WTC11 (cell line): ENCODE results near the gene KBTBD13. TPM values are rescaled to one million over a fixed set of nuclear protein-coding genes. Genes with fewer than 3 reads are reported as not detected.

ENCODE experiments used
- ATAC-seq: fragments of 200-7000 bp; cut with Tn5 transposase; 2 replicates; pipeline ENCODE4 v1.10.0; 2021; ENCODE audit warnings: mild to moderate bottlenecking, moderate library complexity
- CTCF ChIA-PET: fragments of 300-600 bp; sonication (Branson Sonifier 250); formaldehyde crosslinking; loops from one replicate; lab custom pipeline; 2021; ENCODE audit warnings: antibody characterized with exemption; lab: Charles Lee
- POLR2A ChIA-PET: fragments of 350-600 bp; sonication (Branson Sonifier 250); formaldehyde crosslinking; loops from one replicate; lab custom pipeline; 2021; ENCODE audit warnings: antibody characterized with exemption; lab: Charles Lee
- DNase-seq: peaks from one replicate; pipeline ENCODE4 v3.0.0; 2021; ENCODE audit warnings: low spot score
- H3K27ac Mint-ChIP-seq: 2 replicates; pipeline ENCODE4 v1.8.0; 2021; ENCODE audit warnings: mixed read lengths
- H3K27me3 Mint-ChIP-seq: 2 replicates; pipeline ENCODE4 v1.8.0; 2021; ENCODE audit warnings: low read depth, mild to moderate bottlenecking, moderate library complexity, mixed read lengths
- H3K36me3 Mint-ChIP-seq: 2 replicates; pipeline ENCODE4 v1.8.0; 2021; ENCODE audit warnings: mixed read lengths
- H3K4me1 Mint-ChIP-seq: 2 replicates; pipeline ENCODE4 v1.8.0; 2022; ENCODE audit warnings: mixed read lengths
- H3K4me3 Mint-ChIP-seq: 2 replicates; pipeline ENCODE4 v1.8.0; 2021; ENCODE audit warnings: mild to moderate bottlenecking, moderate library complexity, mixed read lengths
- H3K9me3 Mint-ChIP-seq: 2 replicates; pipeline ENCODE4 v1.8.0; 2021; ENCODE audit warnings: mixed read lengths
- CREM ChIP-seq: sonication (generic); formaldehyde crosslinking; IDR thresholded peaks from 2 replicates; pipeline ENCODE4 v1.8.1; 2022; ENCODE audit warnings: mild to moderate bottlenecking, missing genetic modification reagents, moderate library complexity
- ELF4 ChIP-seq: sonication (generic); formaldehyde crosslinking; IDR thresholded peaks from 2 replicates; pipeline ENCODE4 v1.8.1; 2022; ENCODE audit warnings: low read depth, mild to moderate bottlenecking, moderate library complexity, missing genetic modification reagents
- KAT7 ChIP-seq: sonication (generic); formaldehyde crosslinking; IDR thresholded peaks from 2 replicates; pipeline ENCODE4 v1.8.1; 2023; ENCODE audit warnings: missing genetic modification reagents, mild to moderate bottlenecking, borderline replicate concordance
- NFATC4 ChIP-seq: fragments of 250-450 bp; sonication (Bioruptor Pico); IDR thresholded peaks from 2 replicates; pipeline ENCODE4 v1.9.0; 2021; ENCODE audit warnings: mild to moderate bottlenecking
- NR1H2 ChIP-seq: sonication (generic); formaldehyde crosslinking; IDR thresholded peaks from 2 replicates; pipeline ENCODE4 v1.9.0; 2021; ENCODE audit warnings: mild to moderate bottlenecking, moderate library complexity, missing genetic modification reagents
- NR2C2 ChIP-seq: sonication (generic); formaldehyde crosslinking; IDR thresholded peaks from 2 replicates; pipeline ENCODE4 v1.8.0; 2022; ENCODE audit warnings: mild to moderate bottlenecking, missing genetic modification reagents
- TEAD1 ChIP-seq: sonication (generic); formaldehyde crosslinking; IDR thresholded peaks from 2 replicates; pipeline ENCODE4 v1.8.0; 2022; ENCODE audit warnings: mild to moderate bottlenecking, missing genetic modification reagents
- TEAD4 ChIP-seq: sonication (generic); formaldehyde crosslinking; IDR thresholded peaks from 2 replicates; pipeline ENCODE4 v1.8.0; 2022; ENCODE audit warnings: mild to moderate bottlenecking, missing genetic modification reagents
- ZMAT4 ChIP-seq: fragments of 250-450 bp; sonication (Bioruptor Pico); IDR thresholded peaks from 2 replicates; pipeline ENCODE4 v1.9.0; 2021; ENCODE audit warnings: mild to moderate bottlenecking
- ZNF121 ChIP-seq: sonication (generic); formaldehyde crosslinking; IDR thresholded peaks from 2 replicates; pipeline ENCODE4 v1.8.0; 2023; ENCODE audit warnings: missing genetic modification reagents
- total RNA-seq: library from RNA; stranded (reverse); gene quantifications from 3 replicates; pipeline ENCODE4 v1.2.3, GENCODE V29; 2021
- TF ChIP-seq, protein P1 (sequence below): sonication (generic); formaldehyde crosslinking; IDR thresholded peaks from 2 replicates; pipeline ENCODE4 v1.8.1; 2023; ENCODE audit warnings: mild to moderate bottlenecking, missing genetic modification reagents, borderline replicate concordance
- TF ChIP-seq, protein P2 (sequence below): sonication (generic); formaldehyde crosslinking; IDR thresholded peaks from 2 replicates; pipeline ENCODE4 v1.8.0; 2022; ENCODE audit warnings: mild to moderate bottlenecking, missing genetic modification reagents
- TF ChIP-seq, protein P3 (sequence below): sonication (generic); formaldehyde crosslinking; IDR thresholded peaks from 2 replicates; pipeline ENCODE4 v1.8.0; 2022; ENCODE audit warnings: mild to moderate bottlenecking, missing genetic modification reagents
- TF ChIP-seq, protein P4 (sequence below): fragments of 250-450 bp; sonication (Bioruptor Pico); IDR thresholded peaks from 2 replicates; pipeline ENCODE4 v1.8.0; 2021; ENCODE audit warnings: mild to moderate bottlenecking
- TF ChIP-seq, protein P5 (sequence below): fragments of 250-450 bp; sonication (Bioruptor Pico); IDR thresholded peaks from 2 replicates; pipeline ENCODE4 v2.1.2; 2022; ENCODE audit warnings: mild to moderate bottlenecking, moderate library complexity
- TF ChIP-seq, protein P6 (sequence below): sonication (generic); formaldehyde crosslinking; IDR thresholded peaks from 2 replicates; pipeline ENCODE4 v1.8.0; 2023; ENCODE audit warnings: missing genetic modification reagents, mild to moderate bottlenecking, borderline replicate concordance
- TF ChIP-seq, protein P7 (sequence below): fragments of 200-600 bp; IDR thresholded peaks from 2 replicates; pipeline ENCODE4 v1.8.0; 2022; ENCODE audit warnings: antibody characterized with exemption

KBTBD13 gene
- total RNA-seq, 1 experiment from 2014 or later = not detected

- Mint-ChIP-seq H3K36me3 (no peaks in the 10 kb centered on the region), H3K9me3 (no peaks in the 10 kb centered on the region), H3K4me1 (peaks cover 6% of the 10 kb centered on the region; the same call in 1 of the 2 replicates), H3K27me3 (peaks cover 4% of the 10 kb centered on the region; the same call in 1 of the 2 replicates), H3K27ac (no peak overlapping the region)
- DNase-seq = no peak
- CTCF ChIA-PET = interaction anchor here (0.6 to 20.3 kb wide), 11 partner anchors 9 to 332 kb away, joined by 3 to 292 read pairs (median 4); partner anchors contain the start of gene KBTBD13
- TF ChIP-seq ELF4 = no peak
- TF ChIP-seq, protein P1, sequence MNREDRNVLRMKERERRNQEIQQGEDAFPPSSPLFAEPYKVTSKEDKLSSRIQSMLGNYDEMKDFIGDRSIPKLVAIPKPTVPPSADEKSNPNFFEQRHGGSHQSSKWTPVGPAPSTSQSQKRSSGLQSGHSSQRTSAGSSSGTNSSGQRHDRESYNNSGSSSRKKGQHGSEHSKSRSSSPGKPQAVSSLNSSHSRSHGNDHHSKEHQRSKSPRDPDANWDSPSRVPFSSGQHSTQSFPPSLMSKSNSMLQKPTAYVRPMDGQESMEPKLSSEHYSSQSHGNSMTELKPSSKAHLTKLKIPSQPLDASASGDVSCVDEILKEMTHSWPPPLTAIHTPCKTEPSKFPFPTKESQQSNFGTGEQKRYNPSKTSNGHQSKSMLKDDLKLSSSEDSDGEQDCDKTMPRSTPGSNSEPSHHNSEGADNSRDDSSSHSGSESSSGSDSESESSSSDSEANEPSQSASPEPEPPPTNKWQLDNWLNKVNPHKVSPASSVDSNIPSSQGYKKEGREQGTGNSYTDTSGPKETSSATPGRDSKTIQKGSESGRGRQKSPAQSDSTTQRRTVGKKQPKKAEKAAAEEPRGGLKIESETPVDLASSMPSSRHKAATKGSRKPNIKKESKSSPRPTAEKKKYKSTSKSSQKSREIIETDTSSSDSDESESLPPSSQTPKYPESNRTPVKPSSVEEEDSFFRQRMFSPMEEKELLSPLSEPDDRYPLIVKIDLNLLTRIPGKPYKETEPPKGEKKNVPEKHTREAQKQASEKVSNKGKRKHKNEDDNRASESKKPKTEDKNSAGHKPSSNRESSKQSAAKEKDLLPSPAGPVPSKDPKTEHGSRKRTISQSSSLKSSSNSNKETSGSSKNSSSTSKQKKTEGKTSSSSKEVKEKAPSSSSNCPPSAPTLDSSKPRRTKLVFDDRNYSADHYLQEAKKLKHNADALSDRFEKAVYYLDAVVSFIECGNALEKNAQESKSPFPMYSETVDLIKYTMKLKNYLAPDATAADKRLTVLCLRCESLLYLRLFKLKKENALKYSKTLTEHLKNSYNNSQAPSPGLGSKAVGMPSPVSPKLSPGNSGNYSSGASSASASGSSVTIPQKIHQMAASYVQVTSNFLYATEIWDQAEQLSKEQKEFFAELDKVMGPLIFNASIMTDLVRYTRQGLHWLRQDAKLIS = no peak
- no peak for TF ChIP-seq TEAD1 (CRISPR knock-in tag)
- no peak for TF ChIP-seq KAT7 (CRISPR knock-in tag)
- TF ChIP-seq NR1H2 = no peak
- TF ChIP-seq, protein P2, sequence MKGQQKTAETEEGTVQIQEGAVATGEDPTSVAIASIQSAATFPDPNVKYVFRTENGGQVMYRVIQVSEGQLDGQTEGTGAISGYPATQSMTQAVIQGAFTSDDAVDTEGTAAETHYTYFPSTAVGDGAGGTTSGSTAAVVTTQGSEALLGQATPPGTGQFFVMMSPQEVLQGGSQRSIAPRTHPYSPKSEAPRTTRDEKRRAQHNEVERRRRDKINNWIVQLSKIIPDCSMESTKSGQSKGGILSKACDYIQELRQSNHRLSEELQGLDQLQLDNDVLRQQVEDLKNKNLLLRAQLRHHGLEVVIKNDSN (CRISPR knock-in tag) = no peak
- no peak for TF ChIP-seq ZNF121 (CRISPR knock-in tag)
- TF ChIP-seq, protein P3, sequence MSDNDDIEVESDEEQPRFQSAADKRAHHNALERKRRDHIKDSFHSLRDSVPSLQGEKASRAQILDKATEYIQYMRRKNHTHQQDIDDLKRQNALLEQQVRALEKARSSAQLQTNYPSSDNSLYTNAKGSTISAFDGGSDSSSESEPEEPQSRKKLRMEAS (CRISPR knock-in tag) = no peak
- TF ChIP-seq TEAD4 (CRISPR knock-in tag) = no peak
- TF ChIP-seq NR2C2 (CRISPR knock-in tag) = no peak
- TF ChIP-seq, protein P4, sequence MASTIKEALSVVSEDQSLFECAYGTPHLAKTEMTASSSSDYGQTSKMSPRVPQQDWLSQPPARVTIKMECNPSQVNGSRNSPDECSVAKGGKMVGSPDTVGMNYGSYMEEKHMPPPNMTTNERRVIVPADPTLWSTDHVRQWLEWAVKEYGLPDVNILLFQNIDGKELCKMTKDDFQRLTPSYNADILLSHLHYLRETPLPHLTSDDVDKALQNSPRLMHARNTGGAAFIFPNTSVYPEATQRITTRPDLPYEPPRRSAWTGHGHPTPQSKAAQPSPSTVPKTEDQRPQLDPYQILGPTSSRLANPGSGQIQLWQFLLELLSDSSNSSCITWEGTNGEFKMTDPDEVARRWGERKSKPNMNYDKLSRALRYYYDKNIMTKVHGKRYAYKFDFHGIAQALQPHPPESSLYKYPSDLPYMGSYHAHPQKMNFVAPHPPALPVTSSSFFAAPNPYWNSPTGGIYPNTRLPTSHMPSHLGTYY (CRISPR knock-in tag) = no peak
- TF ChIP-seq, protein P5, sequence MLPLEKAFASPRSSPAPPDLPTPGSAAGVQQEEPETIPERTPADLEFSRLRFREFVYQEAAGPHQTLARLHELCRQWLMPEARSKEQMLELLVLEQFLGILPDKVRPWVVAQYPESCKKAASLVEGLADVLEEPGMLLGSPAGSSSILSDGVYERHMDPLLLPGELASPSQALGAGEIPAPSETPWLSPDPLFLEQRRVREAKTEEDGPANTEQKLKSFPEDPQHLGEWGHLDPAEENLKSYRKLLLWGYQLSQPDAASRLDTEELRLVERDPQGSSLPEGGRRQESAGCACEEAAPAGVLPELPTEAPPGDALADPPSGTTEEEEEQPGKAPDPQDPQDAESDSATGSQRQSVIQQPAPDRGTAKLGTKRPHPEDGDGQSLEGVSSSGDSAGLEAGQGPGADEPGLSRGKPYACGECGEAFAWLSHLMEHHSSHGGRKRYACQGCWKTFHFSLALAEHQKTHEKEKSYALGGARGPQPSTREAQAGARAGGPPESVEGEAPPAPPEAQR = no peak
- no peak for TF ChIP-seq ZMAT4 (CRISPR knock-in tag)
- TF ChIP-seq NFATC4 (CRISPR knock-in tag) = no peak
- TF ChIP-seq, all 79 proteins: peak for 0
- POLR2A ChIA-PET = interaction anchor here (1.0 kb wide), 1 partner anchor 159 kb away, joined by 3 read pairs; no protein-coding TSS in a partner anchor
- ATAC-seq = no peak
- no peak overlapping the region for H3K4me3 Mint-ChIP-seq
Observed at GRCh38 chr15:65052956-65053355, 23.6 kb upstream of the KBTBD13 start.

DNA sequence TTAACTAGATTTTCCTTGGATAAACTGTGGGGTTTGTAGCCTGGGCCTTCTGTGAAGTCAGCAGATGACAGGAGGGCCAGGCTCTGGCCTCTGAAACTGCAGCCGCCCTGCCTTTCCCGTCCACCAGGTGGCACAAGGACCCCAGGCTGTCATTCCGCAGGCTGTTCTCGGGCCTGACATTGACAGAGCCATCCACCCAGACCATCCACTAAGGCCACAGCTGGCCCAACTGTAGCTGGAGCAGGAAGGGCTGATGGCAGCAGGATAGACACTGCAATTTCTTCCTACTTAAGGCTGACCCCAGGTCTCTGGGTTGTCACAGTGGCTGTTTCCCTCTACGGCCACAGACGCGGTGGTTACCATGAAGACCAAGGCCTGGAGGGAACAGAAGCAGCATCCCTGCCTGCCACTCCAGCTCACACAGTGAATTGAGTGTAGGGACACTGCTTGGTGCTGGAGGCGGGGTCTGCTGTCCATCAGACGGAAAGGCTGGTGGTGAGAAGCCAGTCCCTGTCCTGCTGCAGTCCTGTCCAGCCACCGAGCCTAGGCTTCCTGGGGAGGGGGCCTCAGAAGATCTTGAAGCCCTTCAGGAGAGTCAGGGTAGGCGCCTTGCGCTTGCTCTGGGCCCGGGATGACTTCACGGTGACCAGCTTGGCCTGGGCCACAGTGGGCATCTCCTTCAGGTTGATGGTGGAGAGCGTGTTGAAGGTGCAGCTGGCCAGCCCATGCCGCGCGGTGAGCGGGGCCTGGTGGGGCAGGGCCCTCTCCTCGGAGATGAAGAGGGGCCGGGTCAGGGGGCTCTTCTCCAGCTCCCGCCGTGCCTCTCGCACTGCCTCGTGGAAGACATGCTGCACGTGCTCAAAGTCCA, 22.0 kb upstream of the KBTBD13 start:
- Mint-ChIP-seq H3K27ac (no peak overlapping the region), H3K4me3 (no peak overlapping the region), H3K36me3 (no peaks in the 10 kb centered on the region), H3K27me3 (peaks cover 2% of the 10 kb centered on the region; the same call in 1 of the 2 replicates), H3K9me3 (no peaks in the 10 kb centered on the region), H3K4me1 (peaks cover 4% of the 10 kb centered on the region; the same call in 1 of the 2 replicates)
- TF ChIP-seq, protein P6, sequence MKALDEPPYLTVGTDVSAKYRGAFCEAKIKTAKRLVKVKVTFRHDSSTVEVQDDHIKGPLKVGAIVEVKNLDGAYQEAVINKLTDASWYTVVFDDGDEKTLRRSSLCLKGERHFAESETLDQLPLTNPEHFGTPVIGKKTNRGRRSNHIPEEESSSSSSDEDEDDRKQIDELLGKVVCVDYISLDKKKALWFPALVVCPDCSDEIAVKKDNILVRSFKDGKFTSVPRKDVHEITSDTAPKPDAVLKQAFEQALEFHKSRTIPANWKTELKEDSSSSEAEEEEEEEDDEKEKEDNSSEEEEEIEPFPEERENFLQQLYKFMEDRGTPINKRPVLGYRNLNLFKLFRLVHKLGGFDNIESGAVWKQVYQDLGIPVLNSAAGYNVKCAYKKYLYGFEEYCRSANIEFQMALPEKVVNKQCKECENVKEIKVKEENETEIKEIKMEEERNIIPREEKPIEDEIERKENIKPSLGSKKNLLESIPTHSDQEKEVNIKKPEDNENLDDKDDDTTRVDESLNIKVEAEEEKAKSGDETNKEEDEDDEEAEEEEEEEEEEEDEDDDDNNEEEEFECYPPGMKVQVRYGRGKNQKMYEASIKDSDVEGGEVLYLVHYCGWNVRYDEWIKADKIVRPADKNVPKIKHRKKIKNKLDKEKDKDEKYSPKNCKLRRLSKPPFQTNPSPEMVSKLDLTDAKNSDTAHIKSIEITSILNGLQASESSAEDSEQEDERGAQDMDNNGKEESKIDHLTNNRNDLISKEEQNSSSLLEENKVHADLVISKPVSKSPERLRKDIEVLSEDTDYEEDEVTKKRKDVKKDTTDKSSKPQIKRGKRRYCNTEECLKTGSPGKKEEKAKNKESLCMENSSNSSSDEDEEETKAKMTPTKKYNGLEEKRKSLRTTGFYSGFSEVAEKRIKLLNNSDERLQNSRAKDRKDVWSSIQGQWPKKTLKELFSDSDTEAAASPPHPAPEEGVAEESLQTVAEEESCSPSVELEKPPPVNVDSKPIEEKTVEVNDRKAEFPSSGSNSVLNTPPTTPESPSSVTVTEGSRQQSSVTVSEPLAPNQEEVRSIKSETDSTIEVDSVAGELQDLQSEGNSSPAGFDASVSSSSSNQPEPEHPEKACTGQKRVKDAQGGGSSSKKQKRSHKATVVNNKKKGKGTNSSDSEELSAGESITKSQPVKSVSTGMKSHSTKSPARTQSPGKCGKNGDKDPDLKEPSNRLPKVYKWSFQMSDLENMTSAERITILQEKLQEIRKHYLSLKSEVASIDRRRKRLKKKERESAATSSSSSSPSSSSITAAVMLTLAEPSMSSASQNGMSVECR (CRISPR knock-in tag) = peak; percentile 64; the same call in 1 of the 2 replicates
- TF ChIP-seq, protein P7, sequence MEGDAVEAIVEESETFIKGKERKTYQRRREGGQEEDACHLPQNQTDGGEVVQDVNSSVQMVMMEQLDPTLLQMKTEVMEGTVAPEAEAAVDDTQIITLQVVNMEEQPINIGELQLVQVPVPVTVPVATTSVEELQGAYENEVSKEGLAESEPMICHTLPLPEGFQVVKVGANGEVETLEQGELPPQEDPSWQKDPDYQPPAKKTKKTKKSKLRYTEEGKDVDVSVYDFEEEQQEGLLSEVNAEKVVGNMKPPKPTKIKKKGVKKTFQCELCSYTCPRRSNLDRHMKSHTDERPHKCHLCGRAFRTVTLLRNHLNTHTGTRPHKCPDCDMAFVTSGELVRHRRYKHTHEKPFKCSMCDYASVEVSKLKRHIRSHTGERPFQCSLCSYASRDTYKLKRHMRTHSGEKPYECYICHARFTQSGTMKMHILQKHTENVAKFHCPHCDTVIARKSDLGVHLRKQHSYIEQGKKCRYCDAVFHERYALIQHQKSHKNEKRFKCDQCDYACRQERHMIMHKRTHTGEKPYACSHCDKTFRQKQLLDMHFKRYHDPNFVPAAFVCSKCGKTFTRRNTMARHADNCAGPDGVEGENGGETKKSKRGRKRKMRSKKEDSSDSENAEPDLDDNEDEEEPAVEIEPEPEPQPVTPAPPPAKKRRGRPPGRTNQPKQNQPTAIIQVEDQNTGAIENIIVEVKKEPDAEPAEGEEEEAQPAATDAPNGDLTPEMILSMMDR = peak; percentile 83
- TF ChIP-seq CREM (CRISPR knock-in tag) (no peak), TEAD1 (CRISPR knock-in tag) (0 out of 2 replicates have a peak, but pooled peaks have one; percentile 23)
- ATAC-seq (peak; percentile 82), DNase-seq (peak; percentile 86)
- ChIA-PET POLR2A (interaction anchor here (0.6 to 1.0 kb wide), 2 partner anchors 47 to 348 kb away, joined by 3 to 4 read pairs; no protein-coding TSS in a partner anchor), CTCF (interaction anchor here (0.6 to 20.3 kb wide), 19 partner anchors 11 to 232 kb away, joined by 3 to 292 read pairs (median 4); partner anchors contain the start of genes KBTBD13, PARP16, RASL12 and SLC51B)
